SK-N-SH (cell line): Measurements from ENCODE around the gene DISP2. TPM values are rescaled to one million over a fixed set of nuclear protein-coding genes. Genes with fewer than 3 reads are reported as not detected.

Source experiments
- CTCF ChIA-PET: fragments of 300-600, 350-600 bp; formaldehyde crosslinking; extraction: SDS; loops from one replicate; lab custom pipeline; 2021; lab: Yijun Ruan, JAX
- POLR2A ChIA-PET: fragments of 350-600 bp; sonication (Branson Sonifier 250); formaldehyde crosslinking; extraction: SDS; loops from one replicate; lab custom pipeline; 2020; ENCODE audit warnings: antibody characterized with exemption, inconsistent platforms; lab: Yijun Ruan, JAX
- DNase-seq: peaks from one replicate; pipeline ENCODE4 v3.0.0; 2012
- H2AFZ ChIP-seq: fragments of 200-600 bp; sonication (generic); 2 replicates; pipeline ENCODE4 v1.8.1; 2016; ENCODE audit warnings: antibody characterized with exemption, mild to moderate bottlenecking, low read depth
- H3F3A ChIP-seq: fragments of 200-600 bp; sonication (generic); replicated peaks from 2 replicates; pipeline ENCODE3; 2016; ENCODE audit warnings: antibody characterized with exemption, mild to moderate bottlenecking; ENCODE audit not compliant: insufficient read depth
- H3K27ac ChIP-seq, 2 experiments: fragments of 200-500 bp in 1 of 2; fragments of 200-600 bp in 1 of 2; sonication (Bioruptor generic) in 1 of 2; sonication (generic), shearing (Covaris generic) in 1 of 2; 2 replicates each; pipeline versions ENCODE4 v1.5.1 to v1.6.1; 2014 to 2016; ENCODE audit warnings: low read depth in 2 of 2, inconsistent platforms in 1 of 2, low read length in 1 of 2, mild to moderate bottlenecking in 1 of 2, mixed read lengths in 1 of 2
- H3K27me3 ChIP-seq: fragments of 200-600 bp; sonication (generic), shearing (Covaris generic); 2 replicates; pipeline ENCODE4 v1.6.1; 2016; ENCODE audit warnings: mixed run types; ENCODE audit not compliant: insufficient read depth
- H3K36me3 ChIP-seq, 2 experiments: fragments of 200-500 bp in 1 of 2; fragments of 200-600 bp in 1 of 2; sonication (Bioruptor generic) in 1 of 2; sonication (generic) in 1 of 2; replicated peaks in 1 of 2; 2 replicates each; pipeline versions ENCODE3 to v1.5.1; 2014 to 2016; ENCODE audit warnings: low read length in 1 of 2, mild to moderate bottlenecking in 1 of 2; ENCODE audit not compliant: insufficient read depth in 2 of 2, control insufficient read depth in 1 of 2
- H3K4me1 ChIP-seq, 2 experiments: fragments of 200-500 bp in 1 of 2; fragments of 200-600 bp in 1 of 2; sonication (Bioruptor generic) in 1 of 2; sonication (generic), shearing (Covaris generic) in 1 of 2; 2 replicates each; pipeline versions ENCODE4 v1.5.1 to v1.6.1; 2014 to 2016; ENCODE audit warnings: low read depth in 1 of 2, low read length in 1 of 2, mixed run types in 1 of 2; ENCODE audit not compliant: insufficient read depth in 2 of 2, control insufficient read depth in 1 of 2
- H3K4me2 ChIP-seq: fragments of 200-600 bp; sonication (generic), shearing (Covaris generic); 2 replicates; pipeline ENCODE4 v1.6.1; 2017; ENCODE audit warnings: mixed run types
- H3K4me3 ChIP-seq, 2 experiments: fragments of 200-500 bp in 1 of 2; fragments of 200-600 bp in 1 of 2; sonication (Bioruptor generic) in 1 of 2; sonication (generic), shearing (Covaris generic) in 1 of 2; 2 replicates each; pipeline versions ENCODE4 v1.5.1 to v1.8.1; 2014 to 2016; ENCODE audit warnings: low read depth in 2 of 2, inconsistent platforms in 1 of 2, low read length in 1 of 2, mild to moderate bottlenecking in 1 of 2, mixed read lengths in 1 of 2, moderate library complexity in 1 of 2
- H3K79me2 ChIP-seq: fragments of 200-600 bp; sonication (generic); 2 replicates; pipeline ENCODE4 v1.8.1; 2017; ENCODE audit warnings: mild to moderate bottlenecking; ENCODE audit not compliant: insufficient read depth
- H3K9ac ChIP-seq: fragments of 200-600 bp; sonication (generic); 2 replicates; pipeline ENCODE4 v1.6.1; 2017; ENCODE audit warnings: mixed run types
- H3K9me2 ChIP-seq: fragments of 200-600 bp; sonication (generic); 2 replicates; pipeline ENCODE4 v1.6.1; 2017; ENCODE audit warnings: mixed run types
- H3K9me3 ChIP-seq: fragments of 200-600 bp; sonication (generic); 2 replicates; pipeline ENCODE4 v1.6.1; 2017; ENCODE audit warnings: mixed run types, mild to moderate bottlenecking, moderate library complexity
- H4K20me1 ChIP-seq: fragments of 200-600 bp; sonication (generic); 2 replicates; pipeline ENCODE4 v1.6.1; 2017; ENCODE audit warnings: mild to moderate bottlenecking, mixed run types; ENCODE audit not compliant: insufficient read depth
- FOSL2 ChIP-seq: IDR thresholded peaks from 2 replicates; pipeline ENCODE4 v1.4.0; 2012; ENCODE audit warnings: low read depth, mild to moderate bottlenecking, moderate library complexity, borderline replicate concordance
- FOXJ3 ChIP-seq: sonication (generic); formaldehyde crosslinking; IDR thresholded peaks from 2 replicates; pipeline ENCODE4 v1.5.1; 2020; ENCODE audit warnings: mild to moderate bottlenecking, missing genetic modification reagents
- FOXM1 ChIP-seq: IDR thresholded peaks from 2 replicates; pipeline ENCODE4 v1.4.0; 2012; ENCODE audit warnings: low read depth, mild to moderate bottlenecking
- IRF3 ChIP-seq: fragments of 150-350 bp; IDR thresholded peaks from 2 replicates; pipeline ENCODE4 v1.6.1; 2016; ENCODE audit warnings: mild to moderate bottlenecking, low read depth, low read length
- JUND ChIP-seq: IDR thresholded peaks from 2 replicates; pipeline ENCODE4 v1.4.0; 2012
- MEF2A ChIP-seq: IDR thresholded peaks from 2 replicates; pipeline ENCODE4 v1.4.0; 2012; ENCODE audit warnings: low read depth, borderline replicate concordance
- MXI1 ChIP-seq: IDR thresholded peaks from 2 replicates; pipeline ENCODE4 v1.6.1; 2012; ENCODE audit warnings: mild to moderate bottlenecking, low read depth, low read length, improper control_type of control experiment
- NFIC ChIP-seq: IDR thresholded peaks from 2 replicates; pipeline ENCODE4 v1.4.0; 2012; ENCODE audit warnings: borderline replicate concordance
- NRF1 ChIP-seq: IDR thresholded peaks from 2 replicates; pipeline ENCODE4 v1.6.1; 2012; ENCODE audit warnings: low read depth, mild to moderate bottlenecking, low read length
- SIN3A ChIP-seq: IDR thresholded peaks from 2 replicates; pipeline ENCODE4 v1.6.1; 2012; ENCODE audit warnings: low read depth, mild to moderate bottlenecking, low read length, moderate library complexity, borderline replicate concordance
- TCF12 ChIP-seq: IDR thresholded peaks from 2 replicates; pipeline ENCODE4 v1.4.0; 2012
- YY1 ChIP-seq: IDR thresholded peaks from 2 replicates; pipeline ENCODE4 v1.4.0; 2012; ENCODE audit warnings: low read depth, mild to moderate bottlenecking
- WGBS: methylation state at CpG from one replicate; pipeline ENCODE4 v1.1.6; 2017; ENCODE audit warnings: low lambda C conversion rate; 5-methylcytosine and 5-hydroxymethylcytosine counted together
- polyA plus RNA-seq, 3 experiments: library from polyadenylated mRNA; depleted of rRNA; stranded (reverse); fragments of >200 nt; gene quantifications; 2 replicates each; pipeline ENCODE4 v1.2.3, GENCODE V29; 2012
- TF ChIP-seq, protein P1 (sequence below): fragments of 200-600 bp; sonication (generic); IDR thresholded peaks from 2 replicates; pipeline ENCODE4 v1.6.1; 2017; ENCODE audit warnings: antibody characterized with exemption, mild to moderate bottlenecking, moderate library complexity

Gene DISP2
- polyA plus RNA-seq, 1 of the 3 experiments (the other 2 are of a cell fraction), result 0.12 TPM

DNA sequence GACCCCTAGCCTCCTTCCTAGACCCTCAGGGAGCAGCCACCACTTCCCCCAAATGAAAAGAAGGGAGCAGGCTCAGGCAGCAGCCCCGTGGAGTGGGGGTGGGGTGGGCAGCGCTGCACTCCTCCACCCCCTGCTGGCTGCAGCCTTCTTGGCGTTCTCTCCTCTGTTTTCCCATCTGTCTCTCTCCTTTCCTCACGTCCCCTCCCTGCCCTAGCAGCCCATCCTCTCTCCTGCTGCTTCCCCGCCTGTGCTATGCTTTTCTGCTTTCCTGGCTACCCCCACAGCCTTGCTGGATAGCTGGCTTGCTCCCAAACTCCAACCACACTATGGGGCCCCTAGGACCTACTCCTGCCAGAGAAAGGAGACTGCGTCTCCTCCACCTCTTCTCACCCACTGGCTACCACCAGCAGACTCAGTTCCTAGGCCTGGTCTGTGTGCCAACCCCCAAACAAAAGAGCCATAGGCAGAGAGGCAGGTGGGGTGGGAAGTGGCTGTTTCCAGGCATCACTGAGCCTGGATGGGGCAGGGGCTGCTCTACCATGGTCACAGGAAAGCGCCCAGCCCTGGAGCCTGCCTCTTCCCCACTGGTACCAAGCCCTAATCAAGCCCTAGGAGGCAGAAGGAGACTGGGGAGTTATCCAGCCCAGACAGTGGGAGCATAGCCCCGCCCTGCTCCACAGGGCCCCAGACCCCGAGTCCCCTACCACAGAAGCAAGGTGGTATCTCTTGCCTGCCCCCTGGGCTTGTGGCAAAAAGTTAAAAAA lies 3.4 kb upstream of the DISP2 start (continued):
- TF ChIP-seq MEF2A, result no peak

DNA sequence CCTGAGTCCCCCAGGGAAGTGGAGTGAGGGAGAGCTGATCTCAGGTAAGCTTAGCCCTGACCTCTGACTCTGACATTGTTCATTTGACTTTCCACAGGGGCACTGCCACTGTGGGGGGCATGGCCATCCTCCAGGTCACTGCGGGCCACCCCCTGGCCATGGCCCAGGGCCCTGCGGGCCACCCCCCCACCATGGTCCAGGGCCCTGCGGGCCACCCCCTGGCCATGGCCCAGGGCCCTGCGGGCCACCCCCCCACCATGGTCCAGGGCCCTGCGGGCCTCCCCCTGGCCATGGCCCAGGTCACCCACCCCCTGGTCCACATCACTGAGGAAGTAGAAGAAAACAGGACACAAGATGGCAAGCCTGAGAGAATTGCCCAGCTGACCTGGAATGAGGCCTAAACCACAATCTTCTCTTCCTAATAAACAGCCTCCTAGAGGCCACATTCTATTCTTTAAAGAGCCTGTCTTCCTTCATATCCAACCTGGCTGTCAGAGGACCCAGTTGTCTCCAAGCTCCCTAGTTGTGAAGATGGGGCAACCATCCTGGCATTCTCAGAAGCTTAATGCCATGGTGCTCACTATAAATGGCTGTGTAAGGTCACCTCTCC lies 1.9 kb upstream of the DISP2 start:
- Histone ChIP-seq H3K27ac (no peak overlapping the region), H3K9me3 (no peaks in the 10 kb centered on the region), H3F3A (peaks cover 6% of the 10 kb centered on the region), H3K9ac (no peak overlapping the region), H3K9me2 (no peaks in the 10 kb centered on the region), H3K79me2 (no peaks in the 10 kb centered on the region), H3K36me3 (no peaks in the 10 kb centered on the region), H3K4me1 (peaks cover 0 to 36% of the 10 kb centered on the region in 2 experiments; a peak in 2 of 4 replicates), H3K4me2 (no peak overlapping the region), H2AFZ (no peak overlapping the region), H3K4me3 (no peak overlapping the region), H4K20me1 (no peaks in the 10 kb centered on the region), H3K27me3 (0 out of 2 replicates have a peak, but pooled peaks cover 11% of the 10 kb centered on the region)
- DNase-seq, result no peak
- ChIA-PET CTCF (interaction anchor here (0.9 to 70.6 kb wide), 5 partner anchors 12 to 81 kb away, joined by 3 to 2194 read pairs (median 4); partner anchors contain the start of genes ANKRD63, CCDC9B, INAFM2 and PLCB2), POLR2A (interaction anchor here (0.5 to 1.2 kb wide), 2 partner anchors 16 to 45 kb away, joined by 4 read pairs; partner anchors contain the start of gene CCDC9B)
- 83% methylated on average over 3 of the region's 5 CpGs for WGBS
- TF ChIP-seq NRF1 (no peak), MXI1 (no peak), SIN3A (no peak), JUND (no peak), TCF12 (no peak), IRF3 (no peak), FOXJ3 (CRISPR knock-in tag) (no peak), FOXM1 (no peak), NFIC (no peak), FOSL2 (no peak), MEF2A (no peak), YY1 (no peak)
- TF ChIP-seq, protein P1, sequence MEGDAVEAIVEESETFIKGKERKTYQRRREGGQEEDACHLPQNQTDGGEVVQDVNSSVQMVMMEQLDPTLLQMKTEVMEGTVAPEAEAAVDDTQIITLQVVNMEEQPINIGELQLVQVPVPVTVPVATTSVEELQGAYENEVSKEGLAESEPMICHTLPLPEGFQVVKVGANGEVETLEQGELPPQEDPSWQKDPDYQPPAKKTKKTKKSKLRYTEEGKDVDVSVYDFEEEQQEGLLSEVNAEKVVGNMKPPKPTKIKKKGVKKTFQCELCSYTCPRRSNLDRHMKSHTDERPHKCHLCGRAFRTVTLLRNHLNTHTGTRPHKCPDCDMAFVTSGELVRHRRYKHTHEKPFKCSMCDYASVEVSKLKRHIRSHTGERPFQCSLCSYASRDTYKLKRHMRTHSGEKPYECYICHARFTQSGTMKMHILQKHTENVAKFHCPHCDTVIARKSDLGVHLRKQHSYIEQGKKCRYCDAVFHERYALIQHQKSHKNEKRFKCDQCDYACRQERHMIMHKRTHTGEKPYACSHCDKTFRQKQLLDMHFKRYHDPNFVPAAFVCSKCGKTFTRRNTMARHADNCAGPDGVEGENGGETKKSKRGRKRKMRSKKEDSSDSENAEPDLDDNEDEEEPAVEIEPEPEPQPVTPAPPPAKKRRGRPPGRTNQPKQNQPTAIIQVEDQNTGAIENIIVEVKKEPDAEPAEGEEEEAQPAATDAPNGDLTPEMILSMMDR, result no peak
